ENCODE data around the gene SLC35B2. TPM values are rescaled to one million over a fixed set of nuclear protein-coding genes. Genes with fewer than 3 reads are reported as not detected.

Gene SLC35B2
- total RNA-seq, 2 donors from 2014 or later = 13.9 to 16.9 TPM

DNA sequence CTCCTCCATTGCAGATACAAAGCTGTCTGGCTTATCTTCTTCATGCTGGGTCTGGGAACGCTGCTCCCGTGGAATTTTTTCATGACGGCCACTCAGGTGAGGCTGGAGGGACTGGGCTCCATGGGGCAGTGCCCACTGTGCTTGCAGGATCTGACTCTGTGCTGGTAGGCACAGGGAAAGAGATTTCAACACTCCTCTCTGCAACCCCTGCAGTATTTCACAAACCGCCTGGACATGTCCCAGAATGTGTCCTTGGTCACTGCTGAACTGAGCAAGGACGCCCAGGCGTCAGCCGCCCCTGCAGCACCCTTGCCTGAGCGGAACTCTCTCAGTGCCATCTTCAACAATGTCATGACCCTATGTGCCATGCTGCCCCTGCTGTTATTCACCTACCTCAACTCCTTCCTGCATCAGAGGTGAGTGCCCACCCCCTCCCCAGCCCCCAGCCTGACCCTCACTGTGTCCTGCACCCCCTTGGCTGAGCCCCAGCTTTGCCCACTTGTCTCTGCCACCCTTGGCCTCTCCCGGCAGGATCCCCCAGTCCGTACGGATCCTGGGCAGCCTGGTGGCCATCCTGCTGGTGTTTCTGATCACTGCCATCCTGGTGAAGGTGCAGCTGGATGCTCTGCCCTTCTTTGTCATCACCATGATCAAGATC, 27.8 kb downstream of the SLC35B2 start:
- H3K4me3 Mint-ChIP-seq = no peak overlapping the region
- ATAC-seq (replicated peaks in 1 of 2) (no peak), DNase-seq (no peak)
- H3K9me3 Mint-ChIP-seq = no peaks in the 10 kb centered on the region
- no peak overlapping the region for H3K27ac Mint-ChIP-seq
- H3K36me3 Mint-ChIP-seq (ENCODE audit: insufficient read depth in 2 of 2) = peaks cover 0 to 8% of the 10 kb centered on the region in 2 donors
- peaks cover 31% of the 10 kb centered on the region for H3K4me1 Mint-ChIP-seq (ENCODE audit: low read depth)
- H3K27me3 Mint-ChIP-seq (ENCODE audit: low read depth) = no peaks in the 10 kb centered on the region

DNA sequence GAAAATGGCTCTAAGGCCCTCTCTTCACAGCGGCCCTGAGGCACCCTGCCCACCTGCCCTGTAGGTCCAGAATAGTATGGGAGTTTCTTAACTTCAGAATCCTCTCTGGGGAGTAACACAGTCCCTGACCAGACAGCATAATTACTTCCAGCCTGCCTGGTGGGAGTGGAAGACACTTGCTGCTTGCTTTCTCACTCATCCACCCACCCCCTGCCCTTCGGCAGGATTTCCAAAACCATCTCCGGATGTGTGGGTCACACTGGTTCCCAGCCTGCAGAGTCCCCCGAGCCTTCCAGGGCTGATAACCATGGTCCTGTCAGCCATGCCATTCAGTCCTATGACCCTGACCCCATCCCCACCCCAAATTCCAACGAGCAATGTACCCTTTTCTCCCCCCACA, 28.5 kb downstream of the SLC35B2 start:
- no peaks in the 10 kb centered on the region for H3K27me3 Mint-ChIP-seq (ENCODE audit: low read depth)
- no peak overlapping the region for H3K4me3 Mint-ChIP-seq
- ATAC-seq (replicated peaks in 1 of 2) (no peak), DNase-seq (no peak)
- H3K9me3 Mint-ChIP-seq = no peaks in the 10 kb centered on the region
- H3K36me3 Mint-ChIP-seq (ENCODE audit: insufficient read depth in 2 of 2) = peaks cover 0 to 8% of the 10 kb centered on the region in 2 donors
- H3K27ac Mint-ChIP-seq = no peak overlapping the region
- peaks cover 30% of the 10 kb centered on the region for H3K4me1 Mint-ChIP-seq (ENCODE audit: low read depth)

DNA sequence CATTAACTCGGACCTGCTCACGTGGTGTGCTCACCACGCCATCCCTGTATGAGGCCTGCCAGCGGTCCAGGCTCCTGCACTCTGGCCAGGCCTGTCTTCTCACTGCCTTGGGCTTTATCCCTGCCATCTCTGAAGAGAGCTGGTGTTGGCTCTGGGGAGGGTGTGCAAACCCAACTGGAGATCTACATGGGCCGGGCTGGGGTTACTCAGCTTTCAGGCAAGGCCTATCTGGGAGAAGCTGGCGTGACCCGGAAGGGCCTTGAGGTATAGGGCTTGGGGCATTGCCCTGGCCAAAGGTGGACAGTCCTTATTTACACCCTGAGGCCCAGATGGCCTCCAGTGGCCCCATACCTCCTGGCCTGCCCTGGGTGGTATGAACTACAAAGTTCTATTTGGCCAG, 28.9 kb downstream of the SLC35B2 start:
- peaks cover 0 to 6% of the 10 kb centered on the region in 2 donors for H3K36me3 Mint-ChIP-seq (ENCODE audit: insufficient read depth in 2 of 2)
- peaks cover 25% of the 10 kb centered on the region for H3K4me1 Mint-ChIP-seq (ENCODE audit: low read depth)
- no peak overlapping the region for H3K4me3 Mint-ChIP-seq
- no peak for ATAC-seq (replicated peaks in 1 of 2)
- H3K27ac Mint-ChIP-seq = no peak overlapping the region
- H3K27me3 Mint-ChIP-seq (ENCODE audit: low read depth) = no peaks in the 10 kb centered on the region
- no peak for DNase-seq
- H3K9me3 Mint-ChIP-seq = no peaks in the 10 kb centered on the region

DNA sequence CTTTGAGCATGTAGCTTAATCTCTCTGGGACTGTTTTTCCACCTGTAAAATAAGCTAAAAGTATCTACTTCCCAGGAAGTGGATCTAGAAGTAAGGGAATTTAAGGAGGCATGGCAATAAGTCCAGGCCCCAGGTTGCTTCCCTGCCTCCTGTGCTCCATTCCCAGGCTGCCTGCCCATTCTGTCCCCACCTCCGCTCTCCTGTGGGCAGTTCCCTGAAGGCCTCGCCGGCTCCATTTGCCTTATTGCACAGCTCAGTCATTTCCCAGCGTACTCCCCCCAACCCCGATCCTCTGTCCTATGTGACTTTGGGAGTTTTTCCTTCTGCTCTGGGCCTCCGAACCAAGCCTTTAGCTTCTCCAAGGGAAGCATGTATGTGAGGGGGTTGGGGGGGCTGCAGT, 29.3 kb downstream of the SLC35B2 start:
- H3K27ac Mint-ChIP-seq = no peak overlapping the region
- H3K27me3 Mint-ChIP-seq (ENCODE audit: low read depth) = no peaks in the 10 kb centered on the region
- peaks cover 0 to 6% of the 10 kb centered on the region in 2 donors for H3K36me3 Mint-ChIP-seq (ENCODE audit: insufficient read depth in 2 of 2)
- H3K4me3 Mint-ChIP-seq = no peak overlapping the region
- ATAC-seq (replicated peaks in 1 of 2) (no peak), DNase-seq (no peak)
- peaks cover 27% of the 10 kb centered on the region for H3K4me1 Mint-ChIP-seq (ENCODE audit: low read depth)
- H3K9me3 Mint-ChIP-seq = no peaks in the 10 kb centered on the region

DNA sequence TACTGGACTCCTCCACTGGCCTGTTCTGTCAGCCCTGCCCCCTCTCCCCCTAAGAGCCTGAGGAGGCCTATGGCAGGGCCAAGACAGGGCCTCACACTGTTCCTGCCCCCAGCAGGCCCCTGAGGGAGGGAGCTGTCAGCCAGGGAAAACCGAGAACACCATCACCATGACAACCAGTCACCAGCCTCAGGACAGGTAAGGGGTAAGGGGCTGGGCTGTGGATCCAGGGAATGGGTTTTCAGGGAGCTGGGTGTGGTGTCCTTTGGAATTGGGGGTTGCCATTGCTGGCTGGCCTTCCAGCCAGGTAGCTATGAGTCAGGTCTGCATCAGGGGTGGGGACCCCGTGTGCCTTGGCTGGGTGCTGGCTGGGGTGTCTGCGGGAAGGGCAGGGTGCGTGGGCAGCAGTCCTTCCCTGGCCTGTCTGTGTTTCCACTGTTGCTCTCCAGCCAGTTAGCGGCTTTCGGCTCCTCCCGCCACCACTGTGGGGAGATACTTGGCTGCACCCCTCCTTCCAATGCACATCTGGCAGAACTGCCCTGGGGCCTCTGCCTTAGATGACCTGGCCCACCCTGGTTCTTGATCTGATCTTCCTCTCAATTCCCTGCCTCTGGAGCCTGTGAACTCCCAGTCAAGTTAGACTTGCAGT, 30.1 kb downstream of the SLC35B2 start:
- peaks cover 35% of the 10 kb centered on the region for H3K4me1 Mint-ChIP-seq (ENCODE audit: low read depth)
- peaks cover 0 to 4% of the 10 kb centered on the region in 2 donors for H3K36me3 Mint-ChIP-seq (ENCODE audit: insufficient read depth in 2 of 2)
- no peaks in the 10 kb centered on the region for H3K27me3 Mint-ChIP-seq (ENCODE audit: low read depth)
- H3K27ac Mint-ChIP-seq = no peak overlapping the region
- H3K9me3 Mint-ChIP-seq = no peaks in the 10 kb centered on the region
- ATAC-seq (replicated peaks in 1 of 2) (no peak), DNase-seq (no peak)
- no peak overlapping the region for H3K4me3 Mint-ChIP-seq

DNA sequence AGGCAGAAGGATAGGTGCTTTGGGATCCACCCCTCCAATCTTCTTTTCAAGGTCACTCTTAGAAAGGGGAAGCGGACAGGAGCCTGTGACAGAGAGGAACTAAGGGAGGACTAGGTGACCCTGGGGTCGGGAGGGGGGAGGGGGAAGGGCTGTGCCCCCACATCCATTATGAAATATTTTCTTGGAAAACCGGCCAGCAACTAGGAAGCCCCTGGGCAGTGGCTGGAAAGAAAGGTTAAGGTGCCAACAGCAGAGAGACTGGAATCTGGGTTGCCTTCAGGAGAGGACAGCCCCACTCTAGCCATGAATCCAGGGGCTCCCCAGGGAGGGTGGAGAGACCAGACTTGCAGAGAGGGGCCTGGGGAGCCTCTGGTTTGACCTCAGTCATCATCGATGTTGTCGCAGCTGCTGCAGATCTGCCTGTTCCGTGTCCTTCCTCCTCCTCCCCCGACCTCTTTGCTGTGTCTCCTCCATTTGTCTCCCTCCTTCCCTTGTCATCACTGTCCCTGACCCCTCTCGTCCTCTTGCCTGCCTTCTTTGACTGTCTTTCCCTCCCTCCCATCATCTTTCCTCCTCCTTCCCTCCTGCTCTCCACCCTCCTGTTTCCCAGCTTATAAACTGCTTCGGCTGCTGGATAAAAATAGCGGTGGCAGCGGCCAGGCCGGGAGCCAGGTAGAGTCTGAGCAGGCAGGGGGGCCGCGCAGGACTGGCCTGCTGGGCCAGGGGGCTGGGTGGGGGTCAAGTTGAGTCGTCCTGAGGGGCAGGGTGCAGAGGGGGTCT, 30.8 kb downstream of the SLC35B2 start:
- no peak overlapping the region for H3K27ac Mint-ChIP-seq
- H3K4me3 Mint-ChIP-seq = no peak overlapping the region
- H3K4me1 Mint-ChIP-seq (ENCODE audit: low read depth) = peaks cover 42% of the 10 kb centered on the region
- ATAC-seq (replicated peaks in 1 of 2) = no peak
- H3K9me3 Mint-ChIP-seq = no peaks in the 10 kb centered on the region
- H3K27me3 Mint-ChIP-seq (ENCODE audit: low read depth) = no peaks in the 10 kb centered on the region
- peaks cover 0 to 4% of the 10 kb centered on the region in 2 donors for H3K36me3 Mint-ChIP-seq (ENCODE audit: insufficient read depth in 2 of 2)
- no peak for DNase-seq

DNA sequence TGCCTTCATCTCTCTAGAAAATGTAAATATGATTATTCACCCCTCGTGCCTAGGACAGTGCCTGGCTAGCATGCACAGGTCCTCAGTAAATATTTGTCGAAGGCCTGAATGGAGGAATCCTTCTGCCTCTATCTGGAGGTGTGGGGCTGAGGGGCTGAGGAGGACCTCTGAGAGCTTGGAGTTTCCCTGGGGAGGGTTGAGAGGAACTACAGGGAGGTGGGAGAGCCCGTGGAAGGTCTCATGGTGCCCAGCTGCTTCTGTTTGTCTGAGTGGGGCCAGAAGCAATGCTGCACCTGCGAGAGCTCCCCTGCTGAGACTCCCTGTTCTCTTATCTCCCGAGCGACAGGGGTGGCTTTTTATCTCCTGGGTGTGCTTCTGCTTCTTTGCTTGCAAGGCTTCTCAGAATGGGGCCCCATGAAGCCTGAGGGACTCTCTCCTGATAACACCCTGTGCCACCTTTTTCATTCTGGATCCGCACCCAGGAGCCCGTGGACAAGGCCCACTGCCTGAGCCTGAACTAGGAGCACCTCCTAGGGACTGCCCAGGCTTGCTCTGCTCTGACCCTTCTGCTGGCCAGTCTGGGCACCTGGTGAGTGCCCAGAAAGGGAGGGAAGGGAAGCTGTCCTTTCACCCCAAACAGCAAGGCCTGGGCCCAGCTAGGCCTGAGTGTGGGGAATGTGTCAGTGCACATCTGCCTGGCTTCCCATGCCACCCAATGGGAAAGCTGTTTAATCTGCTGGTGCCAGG, 31.6 kb downstream of the SLC35B2 start:
- Mint-ChIP-seq H3K36me3 (ENCODE audit: insufficient read depth in 2 of 2) (peaks cover 0 to 2% of the 10 kb centered on the region in 2 donors), H3K4me1 (ENCODE audit: low read depth) (peaks cover 49% of the 10 kb centered on the region), H3K27me3 (ENCODE audit: low read depth) (no peaks in the 10 kb centered on the region), H3K4me3 (peak overlapping the region; percentile 39 to 64), H3K27ac (no peak overlapping the region), H3K9me3 (no peaks in the 10 kb centered on the region)
- DNase-seq = no peak
- no peak for ATAC-seq (replicated peaks in 1 of 2)

DNA sequence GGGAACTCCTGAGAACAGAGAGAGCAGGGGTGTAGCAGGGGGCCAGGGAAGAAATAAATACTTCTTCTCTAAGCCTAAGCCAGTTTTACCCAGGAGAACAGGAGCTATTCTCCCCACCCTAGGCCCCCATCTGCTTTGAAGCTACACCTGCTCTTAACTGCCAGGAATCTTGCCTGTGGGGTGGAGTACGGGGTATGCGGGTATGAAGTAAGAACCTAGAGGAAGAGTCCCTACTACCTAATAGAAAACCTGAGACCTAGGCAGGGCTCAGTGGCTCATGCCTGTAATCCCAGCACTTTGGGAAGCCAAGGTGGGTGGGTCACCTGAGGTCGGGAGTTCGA, 32.4 kb downstream of the SLC35B2 start:
- peaks cover 0 to 1% of the 10 kb centered on the region in 2 donors for H3K36me3 Mint-ChIP-seq (ENCODE audit: insufficient read depth in 2 of 2)
- no peaks in the 10 kb centered on the region for H3K27me3 Mint-ChIP-seq (ENCODE audit: low read depth)
- H3K9me3 Mint-ChIP-seq = no peaks in the 10 kb centered on the region
- ATAC-seq (replicated peaks in 1 of 2) (no peak), DNase-seq (no peak)
- peaks cover 49% of the 10 kb centered on the region for H3K4me1 Mint-ChIP-seq (ENCODE audit: low read depth)
- no peak overlapping the region for H3K27ac Mint-ChIP-seq
- H3K4me3 Mint-ChIP-seq = peak overlapping the region; percentile 89 to 95

DNA sequence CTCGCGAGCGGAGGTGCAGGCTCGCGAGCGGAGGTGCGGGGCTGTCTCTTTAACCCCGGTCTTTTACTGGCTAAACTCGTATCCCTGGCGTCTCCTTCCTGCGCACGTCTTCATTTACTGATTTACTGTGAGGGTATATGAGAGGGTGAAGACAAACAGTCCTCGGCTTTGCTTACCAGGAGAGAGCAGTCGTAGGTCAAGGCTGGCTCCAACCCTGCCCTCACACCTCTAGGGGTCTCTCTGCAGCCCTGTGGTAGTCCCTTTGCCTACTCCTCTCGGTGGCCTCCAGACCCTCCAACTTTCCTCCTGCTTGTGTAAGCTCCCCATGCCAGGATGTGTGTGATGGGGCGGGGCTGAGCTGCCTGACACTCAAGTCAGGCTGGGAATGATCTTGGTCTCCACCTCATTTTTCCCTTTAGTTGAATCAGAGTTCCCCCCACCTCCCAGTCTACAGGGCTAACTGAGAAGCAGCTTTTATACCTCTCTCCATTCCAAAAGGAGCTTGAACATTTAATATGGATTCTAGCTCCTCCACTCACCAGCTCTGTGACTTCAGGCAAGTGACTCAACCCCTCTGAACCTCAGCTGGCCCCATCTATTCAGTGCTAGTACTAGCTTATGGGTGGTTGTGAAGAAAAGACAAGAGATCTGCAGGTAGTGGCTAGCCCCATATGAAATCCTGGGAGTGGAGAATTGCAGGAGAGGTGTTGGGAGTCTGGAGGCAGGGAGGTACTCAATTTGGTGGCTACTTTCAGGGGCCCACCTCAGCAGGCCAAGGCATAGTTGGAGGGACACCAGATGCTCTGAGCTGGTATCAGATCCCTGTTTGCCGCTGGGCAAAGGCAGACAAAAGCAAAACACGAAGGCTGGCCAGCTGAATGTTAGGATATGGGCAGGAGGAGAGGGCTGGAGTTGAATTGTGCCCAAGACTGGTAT, 33.0 kb downstream of the SLC35B2 start:
- ATAC-seq (replicated peaks in 1 of 2) = peak; percentile 9 to 14
- H3K27me3 Mint-ChIP-seq (ENCODE audit: low read depth) = no peaks in the 10 kb centered on the region
- no peak overlapping the region for H3K27ac Mint-ChIP-seq
- peaks cover 0 to 1% of the 10 kb centered on the region in 2 donors for H3K36me3 Mint-ChIP-seq (ENCODE audit: insufficient read depth in 2 of 2)
- peaks cover 49% of the 10 kb centered on the region for H3K4me1 Mint-ChIP-seq (ENCODE audit: low read depth)
- peak in 1 of 2 donors; percentile 36 for DNase-seq
- H3K9me3 Mint-ChIP-seq = no peaks in the 10 kb centered on the region
- peak overlapping the region; percentile 89 to 95 for H3K4me3 Mint-ChIP-seq

DNA sequence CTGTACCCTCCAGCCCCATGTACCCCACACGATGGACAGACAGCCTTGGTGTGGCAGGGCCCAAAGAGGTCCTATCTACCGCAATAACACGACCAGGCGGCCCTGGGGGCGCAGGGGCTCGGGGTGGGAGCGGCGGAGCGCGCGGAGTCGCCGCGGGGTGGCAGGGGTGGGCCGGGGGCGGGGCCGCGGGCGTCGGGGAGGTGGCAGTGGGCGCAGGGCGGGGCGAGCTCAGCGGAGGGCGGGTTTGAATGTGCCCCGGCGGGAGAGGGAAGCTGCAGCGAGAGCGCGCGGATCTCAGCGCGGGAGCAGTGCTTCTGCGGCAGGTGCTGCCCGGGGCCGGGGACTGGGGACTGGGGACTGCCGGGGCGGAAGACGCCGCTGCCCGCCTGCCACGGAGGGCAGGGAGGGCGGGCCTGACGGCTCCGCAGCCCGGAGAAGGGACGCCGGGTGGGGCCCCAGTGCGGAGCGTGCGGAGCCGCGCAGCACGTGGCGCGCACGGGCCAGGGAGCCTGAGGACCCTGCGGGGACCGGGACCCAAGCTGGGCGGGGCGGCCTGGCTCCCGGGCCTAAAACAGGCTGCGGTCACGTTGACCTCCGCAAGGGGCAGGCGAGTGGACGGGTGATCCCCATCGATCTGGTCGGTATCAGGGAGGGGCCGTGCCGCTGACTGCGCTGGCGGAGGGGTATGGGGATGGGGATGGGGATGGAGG, 33.9 kb downstream of the SLC35B2 start, which contains the start of gene SLC29A1:
SLC29A1 (plus strand) TSS at position 277 of the 710 bp plus-strand sequence. CDS start 3,719 bp downstream, outside the sequence.
- peak; percentile 70 to 75 for ATAC-seq (replicated peaks in 1 of 2)
- H3K4me1 Mint-ChIP-seq (ENCODE audit: low read depth) = peaks cover 50% of the 10 kb centered on the region

DNA sequence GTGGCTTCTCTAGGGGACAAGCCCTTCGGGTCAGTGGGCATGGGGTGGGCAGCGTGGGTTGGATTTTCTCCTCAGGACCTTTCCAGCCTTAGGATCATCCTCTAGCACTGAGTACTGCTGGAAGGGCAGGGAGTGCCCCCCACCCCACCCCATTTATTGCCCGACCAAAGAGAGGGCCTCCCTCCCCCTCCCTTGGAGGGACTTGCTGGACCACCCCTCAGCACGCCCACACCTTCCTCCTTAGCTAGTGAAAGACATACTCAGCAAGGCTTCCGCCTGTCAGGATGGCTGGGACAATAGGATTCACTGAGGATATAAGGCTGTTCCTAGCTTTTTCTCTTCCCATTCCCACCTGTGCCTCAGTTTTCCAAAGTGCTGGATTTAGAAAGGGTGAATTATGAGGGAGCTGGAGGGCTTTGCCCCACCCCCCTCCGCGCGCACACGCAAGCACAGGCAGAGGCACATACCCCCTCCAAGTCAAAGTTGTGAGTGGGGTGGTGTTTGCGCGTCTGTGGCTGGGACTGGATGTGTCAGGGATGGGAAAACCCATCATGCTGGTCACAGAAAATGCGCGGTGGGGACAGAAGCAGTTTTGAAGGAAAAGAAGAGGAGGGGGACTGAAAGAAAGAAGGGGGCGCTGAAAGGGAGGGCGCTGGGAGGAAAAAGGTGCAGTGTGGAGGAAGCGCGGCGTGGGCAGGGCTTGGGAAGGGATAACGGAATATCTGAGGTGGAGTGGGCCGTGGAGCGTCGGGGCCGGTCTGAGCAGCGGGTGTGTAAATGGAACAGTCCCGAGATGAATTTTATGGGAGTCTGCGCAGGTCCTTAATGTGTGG, 34.6 kb downstream of the SLC35B2 start:
- DNase-seq (peak in 1 of 2 donors; percentile 18), ATAC-seq (replicated peaks in 1 of 2) (no peak)
- Mint-ChIP-seq H3K4me1 (ENCODE audit: low read depth) (peaks cover 53% of the 10 kb centered on the region), H3K9me3 (no peaks in the 10 kb centered on the region), H3K4me3 (peak overlapping the region; percentile 89 to 95), H3K36me3 (ENCODE audit: insufficient read depth in 2 of 2) (peaks cover 0 to 1% of the 10 kb centered on the region in 2 donors), H3K27me3 (ENCODE audit: low read depth) (no peaks in the 10 kb centered on the region), H3K27ac (no peak overlapping the region)

More for the DNA sequence above, 33.9 kb downstream of the SLC35B2 start, which contains the start of gene SLC29A1:
- Mint-ChIP-seq H3K4me3 (peak within 1 kb of the TSS; percentile 89 to 95), H3K27ac (no peak within 1 kb of the TSS), H3K9me3 (no peaks in the 10 kb centered on the region), H3K27me3 (ENCODE audit: low read depth) (no peaks in the 10 kb centered on the region), H3K36me3 (ENCODE audit: insufficient read depth in 2 of 2) (peaks cover 0 to 1% of the 10 kb centered on the region in 2 donors)
- peak; percentile 84 to 86 for DNase-seq

Data from activated T-cell treated with anti-CD3 and anti-CD28 coated beads, Interleukin-2, amount 50 U/mL, for 72 hours (primary cell).